GM12892 (cell line): Measurements from ENCODE around the gene UPP2.

Source experiments
- POLR2A ChIP-seq: IDR thresholded peaks from 2 replicates; pipeline ENCODE4 v1.6.1; 2011; ENCODE audit warnings: low read depth, low read length, control low read depth
- POLR2AphosphoS5 ChIP-seq: IDR thresholded peaks from 2 replicates; pipeline ENCODE4 v1.6.1; 2011; ENCODE audit warnings: low read depth, low read length, control low read depth
- TAF1 ChIP-seq: IDR thresholded peaks from 2 replicates; pipeline ENCODE4 v1.6.1; 2011; ENCODE audit warnings: low read depth, mild to moderate bottlenecking, control low read depth, low read length, borderline replicate concordance

DNA sequence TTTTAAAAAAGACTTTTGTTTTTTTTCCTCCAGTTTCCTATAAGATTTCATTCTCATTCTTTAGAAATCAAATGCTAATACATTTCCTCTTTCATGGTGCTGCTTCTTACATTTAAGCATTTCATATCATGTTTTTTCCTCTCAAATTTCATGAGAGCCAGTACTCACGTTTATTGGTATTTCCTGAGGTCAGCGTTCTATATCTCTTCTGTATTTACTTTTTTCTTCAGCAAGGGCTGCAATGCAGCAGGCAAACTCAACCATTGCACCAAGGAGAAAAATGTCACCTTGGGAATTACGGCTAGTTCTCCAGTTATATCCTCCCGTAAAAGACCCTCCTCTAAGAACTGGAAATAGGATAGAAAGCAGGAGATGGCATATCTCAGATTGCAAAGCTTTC, 32.4 kb downstream of the UPP2 start:
- TF ChIP-seq POLR2AphosphoS5 (no peak), POLR2A (no peak), TAF1 (no peak)
